Upper lobe of left lung (tissue), 4 donors: ENCODE results near the gene SAMD11.

Experiments used
- EP300 ChIP-seq, 4 donors: sonication (generic); formaldehyde crosslinking; IDR thresholded peaks; one replicate each; pipeline ENCODE4 v1.5.1; 2017; ENCODE audit warnings: antibody characterized with exemption in 4 of 4, control low read depth in 2 of 4
- POLR2A ChIP-seq, 4 donors: fragments of 450-650 bp; IDR thresholded peaks; one replicate each; pipeline ENCODE4 v1.5.1; 2016 to 2017; ENCODE audit warnings: antibody characterized with exemption in 4 of 4, mild to moderate bottlenecking in 2 of 4
- POLR2AphosphoS5 ChIP-seq, 2 donors: sonication (generic); formaldehyde crosslinking; IDR thresholded peaks; one replicate each; pipeline ENCODE4 v1.5.1; 2017; ENCODE audit warnings: antibody characterized with exemption in 2 of 2
- TF ChIP-seq, protein P1 (sequence below), 6 experiments: fragments of 450-650 bp in 4 of 6; fragments of 200-600 bp in 2 of 6; sonication (generic) in 2 of 6; IDR thresholded peaks; one replicate each; pipeline ENCODE4 v1.5.1; 2016 to 2019; ENCODE audit warnings: antibody characterized with exemption in 6 of 6

DNA sequence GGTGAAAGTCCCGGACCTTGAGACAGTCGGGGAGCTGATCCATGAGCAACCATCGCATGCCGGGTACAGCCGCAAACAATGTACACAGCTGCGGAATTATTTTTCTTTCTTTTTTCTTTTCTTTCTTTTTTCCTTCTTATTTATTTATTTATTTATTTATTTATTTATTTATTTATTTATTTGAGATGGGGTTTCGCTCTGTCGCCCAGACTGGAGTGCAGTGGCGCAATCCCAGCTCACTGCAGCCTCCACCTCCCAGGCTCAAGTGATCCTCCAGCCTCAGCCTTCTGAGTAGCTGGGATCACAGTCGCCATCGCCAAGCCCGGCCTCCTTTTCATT, 60.7 kb downstream of the SAMD11 start:
- TF ChIP-seq, protein P1, sequence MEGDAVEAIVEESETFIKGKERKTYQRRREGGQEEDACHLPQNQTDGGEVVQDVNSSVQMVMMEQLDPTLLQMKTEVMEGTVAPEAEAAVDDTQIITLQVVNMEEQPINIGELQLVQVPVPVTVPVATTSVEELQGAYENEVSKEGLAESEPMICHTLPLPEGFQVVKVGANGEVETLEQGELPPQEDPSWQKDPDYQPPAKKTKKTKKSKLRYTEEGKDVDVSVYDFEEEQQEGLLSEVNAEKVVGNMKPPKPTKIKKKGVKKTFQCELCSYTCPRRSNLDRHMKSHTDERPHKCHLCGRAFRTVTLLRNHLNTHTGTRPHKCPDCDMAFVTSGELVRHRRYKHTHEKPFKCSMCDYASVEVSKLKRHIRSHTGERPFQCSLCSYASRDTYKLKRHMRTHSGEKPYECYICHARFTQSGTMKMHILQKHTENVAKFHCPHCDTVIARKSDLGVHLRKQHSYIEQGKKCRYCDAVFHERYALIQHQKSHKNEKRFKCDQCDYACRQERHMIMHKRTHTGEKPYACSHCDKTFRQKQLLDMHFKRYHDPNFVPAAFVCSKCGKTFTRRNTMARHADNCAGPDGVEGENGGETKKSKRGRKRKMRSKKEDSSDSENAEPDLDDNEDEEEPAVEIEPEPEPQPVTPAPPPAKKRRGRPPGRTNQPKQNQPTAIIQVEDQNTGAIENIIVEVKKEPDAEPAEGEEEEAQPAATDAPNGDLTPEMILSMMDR (IDR thresholded peaks at IDR 0.05), result no peak
- TF ChIP-seq POLR2AphosphoS5 (IDR thresholded peaks at IDR 0.05) (no peak), EP300 (IDR thresholded peaks at IDR 0.05) (no peak), POLR2A (IDR thresholded peaks at IDR 0.05) (no peak)
